IPS DF 4.7 (cell line): ENCODE data around the gene CRYBB2.
"Not testable (repeated sequence)": the region's sequence is repeated elsewhere in the genome, so short reads cannot be mapped to it uniquely, and the experiment has no call there.

Source experiments
- DNase-seq: peaks from one replicate; pipeline ENCODE4 v3.0.0-alpha.2; 2013; ENCODE audit warnings: low spot score; ENCODE audit errors: extremely low read depth

The CRYBB2 gene

DNA sequence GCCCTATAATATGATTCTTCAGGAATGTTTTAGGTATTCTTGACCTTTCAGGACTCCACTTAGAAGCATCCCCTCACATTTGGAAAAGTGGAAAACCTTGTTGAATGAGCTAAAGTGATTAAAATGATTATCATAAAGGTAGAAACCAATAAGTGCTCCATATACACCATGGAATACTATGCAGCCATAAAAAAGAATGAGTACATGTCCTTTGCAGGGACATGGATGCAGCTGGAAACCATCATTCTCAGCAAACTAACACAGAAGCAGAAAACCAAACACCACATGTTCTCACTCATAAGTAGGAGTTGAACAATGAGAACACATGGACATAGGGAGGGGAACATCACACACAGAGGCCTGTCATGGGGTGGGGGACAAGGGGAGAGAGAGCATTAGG lies 14.3 kb downstream of the CRYBB2 start:
- not testable (repeated sequence) for DNase-seq

DNA sequence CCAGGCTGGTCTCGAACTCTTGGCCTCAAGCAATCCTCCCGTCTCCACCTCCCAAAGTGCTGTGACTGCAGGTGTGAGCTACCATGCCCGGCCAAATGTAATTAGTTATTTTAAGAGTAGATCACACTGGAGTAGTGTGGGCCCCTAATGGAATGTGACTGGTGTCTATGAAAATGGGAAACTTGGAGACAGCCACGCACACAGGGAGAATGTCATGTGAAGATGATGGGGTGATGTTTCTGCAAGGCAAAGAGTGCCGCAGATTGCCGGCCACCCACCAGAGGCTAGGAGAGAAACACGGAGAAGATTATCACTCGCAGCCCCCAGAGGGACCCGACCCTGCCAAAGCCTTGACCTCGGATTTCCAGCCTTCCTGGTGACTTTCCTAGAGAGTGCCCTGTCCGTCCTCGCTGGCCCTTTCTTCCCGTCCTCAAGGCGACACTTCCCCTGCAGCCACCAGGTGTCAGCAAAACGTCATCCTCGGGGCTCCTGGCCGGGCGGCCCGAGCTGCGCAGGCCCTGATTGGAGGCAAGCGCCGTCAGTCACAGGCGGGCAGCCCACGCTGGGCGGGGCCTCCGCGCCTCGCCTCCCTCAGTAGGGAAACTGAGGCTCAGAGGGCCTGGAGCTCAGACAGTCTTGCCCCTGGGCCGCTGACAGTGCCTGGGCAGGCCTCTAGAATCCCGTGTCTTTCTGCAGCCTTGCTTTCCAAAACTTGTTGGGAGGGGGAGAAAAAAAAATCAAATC lies 16.3 kb downstream of the CRYBB2 start:
- peak; percentile 74 for DNase-seq

DNA sequence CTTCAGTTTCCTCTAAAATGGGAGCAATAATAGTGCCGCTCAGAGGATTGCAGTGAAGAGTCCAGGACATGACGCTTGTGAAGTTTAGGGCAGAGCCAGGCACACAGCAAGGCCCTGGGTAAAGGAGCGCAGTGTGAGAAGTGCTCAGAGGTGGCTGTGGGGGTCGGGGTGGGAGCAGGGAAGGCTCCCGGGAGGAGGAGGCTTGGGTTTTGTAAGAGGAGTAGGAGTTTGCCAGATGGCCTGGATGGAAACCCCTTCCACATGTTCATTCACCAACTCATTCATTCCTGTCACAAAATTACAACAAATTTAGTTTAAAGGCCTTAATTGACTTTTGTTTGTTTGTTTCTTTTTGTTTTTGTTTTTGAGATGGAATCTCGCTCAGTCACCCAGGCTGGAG lies 17.0 kb downstream of the CRYBB2 start:
- no peak for DNase-seq

DNA sequence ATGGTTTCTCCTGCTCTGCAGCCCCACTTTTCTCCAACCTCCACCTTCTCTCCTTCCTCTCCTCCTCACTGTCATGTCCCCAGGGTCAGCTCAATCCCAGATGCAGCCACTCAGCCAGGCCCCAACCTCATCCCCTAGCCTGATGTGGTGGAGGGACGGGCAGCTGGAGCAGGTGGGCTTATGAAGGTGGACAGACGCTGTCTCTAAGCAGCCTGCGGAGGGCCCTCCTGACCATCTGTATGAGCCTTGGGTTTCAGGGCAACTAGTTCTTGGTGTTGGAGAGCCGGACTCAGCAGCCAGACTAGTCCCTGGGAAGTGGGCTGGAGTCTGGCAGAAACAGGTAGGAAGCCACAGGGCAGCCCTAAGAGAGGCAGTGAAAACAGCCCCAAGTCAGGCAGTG lies 18.1 kb downstream of the CRYBB2 start:
- no peak for DNase-seq

DNA sequence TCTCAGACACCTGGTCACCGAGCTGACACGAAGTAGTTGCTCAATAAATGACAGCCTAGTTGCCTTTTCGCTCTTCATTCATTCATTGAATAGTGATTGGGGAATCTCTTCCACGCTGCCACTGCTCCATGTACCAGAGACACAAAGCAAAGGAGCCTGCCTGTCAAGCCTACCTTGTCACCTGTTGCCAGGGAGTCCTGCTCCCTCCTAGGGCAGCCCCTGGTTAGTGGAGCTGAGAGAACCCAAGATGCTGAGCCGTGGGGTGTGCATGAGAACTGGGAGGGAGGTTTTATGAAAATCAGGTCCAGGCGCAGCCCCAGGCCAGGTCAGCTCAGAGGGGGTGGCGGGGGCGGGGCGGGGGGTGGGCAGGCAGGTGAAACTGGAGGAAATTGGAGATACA lies 18.6 kb downstream of the CRYBB2 start:
- DNase-seq, result not testable (repeated sequence)

DNA sequence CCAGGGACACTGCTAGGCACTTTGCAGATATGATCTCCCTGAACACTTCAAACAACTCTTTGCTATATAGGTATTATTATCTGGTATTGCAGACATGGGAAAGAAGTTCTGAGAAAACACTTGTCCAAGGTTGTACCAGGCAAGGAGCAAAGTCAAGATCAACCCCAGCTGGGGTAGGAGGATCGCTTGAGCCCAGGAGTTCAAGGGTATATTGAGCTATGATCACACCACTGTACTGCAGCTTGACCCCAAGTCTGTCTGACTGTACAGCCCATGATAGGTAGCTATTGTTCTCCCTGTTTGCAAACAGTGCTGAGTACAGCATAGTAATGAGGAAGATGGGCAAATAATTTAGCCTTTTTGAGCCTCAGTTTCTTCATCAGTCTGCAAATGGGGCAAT lies 35.7 kb downstream of the CRYBB2 start:
- DNase-seq, result not testable (repeated sequence)

DNA sequence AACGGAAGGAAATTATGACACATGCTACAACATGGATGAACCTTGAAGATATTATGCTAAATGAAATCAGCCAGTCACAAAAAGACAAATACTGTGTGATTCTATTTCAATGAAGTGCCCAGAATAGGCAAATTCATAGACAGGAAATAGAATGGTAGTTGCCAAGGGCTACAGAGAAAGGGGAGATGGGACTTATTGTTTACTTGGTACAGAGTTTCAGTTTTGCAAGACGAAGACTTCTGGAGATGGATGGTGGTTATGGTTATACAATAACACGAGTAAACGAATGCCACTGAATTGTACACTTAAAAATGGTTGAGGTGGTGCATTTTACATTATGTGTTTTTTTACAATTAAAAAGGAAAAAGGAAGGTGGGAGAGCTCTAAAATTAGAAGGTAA lies 48.1 kb downstream of the CRYBB2 start:
- DNase-seq, result not testable (repeated sequence)

DNA sequence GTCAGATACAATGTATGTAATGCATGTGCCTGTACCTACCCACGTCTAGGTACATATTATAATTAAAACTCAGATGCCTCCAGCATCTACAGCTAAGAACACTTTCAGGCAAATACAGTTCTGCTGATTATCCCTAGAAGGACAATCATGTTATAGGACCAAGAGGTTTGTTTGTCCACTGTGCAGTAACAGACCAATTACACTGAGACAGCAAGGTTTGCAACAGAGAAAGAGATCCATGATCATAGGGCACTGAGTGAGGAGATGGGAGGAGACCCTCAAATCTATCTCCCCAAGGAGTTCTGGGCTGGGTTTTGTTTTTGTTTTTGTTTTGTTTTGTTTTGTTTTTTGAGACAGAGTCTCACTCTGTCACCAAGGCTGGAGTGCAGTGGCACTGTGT lies 49.5 kb downstream of the CRYBB2 start:
- not testable (repeated sequence) for DNase-seq

DNA sequence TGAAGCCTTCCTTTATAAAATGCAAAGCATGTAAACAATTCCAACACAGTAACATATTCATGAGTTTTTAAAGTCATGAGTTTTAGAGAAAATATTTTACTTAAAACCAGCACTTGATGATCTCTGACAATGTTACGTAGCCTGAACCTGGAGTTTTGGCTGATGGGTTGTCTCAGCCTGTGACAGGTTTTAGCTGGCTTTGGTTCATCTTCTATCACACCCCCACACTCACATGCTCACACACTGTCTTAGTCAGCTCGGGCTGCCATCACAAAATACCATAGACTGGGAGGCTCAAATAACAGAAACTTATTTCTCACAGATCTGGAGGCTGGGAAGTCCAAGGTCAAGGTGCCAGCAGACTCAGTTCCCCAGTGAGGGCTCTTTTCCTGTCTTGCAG lies 50.6 kb downstream of the CRYBB2 start:
- DNase-seq, result not testable (repeated sequence)

DNA sequence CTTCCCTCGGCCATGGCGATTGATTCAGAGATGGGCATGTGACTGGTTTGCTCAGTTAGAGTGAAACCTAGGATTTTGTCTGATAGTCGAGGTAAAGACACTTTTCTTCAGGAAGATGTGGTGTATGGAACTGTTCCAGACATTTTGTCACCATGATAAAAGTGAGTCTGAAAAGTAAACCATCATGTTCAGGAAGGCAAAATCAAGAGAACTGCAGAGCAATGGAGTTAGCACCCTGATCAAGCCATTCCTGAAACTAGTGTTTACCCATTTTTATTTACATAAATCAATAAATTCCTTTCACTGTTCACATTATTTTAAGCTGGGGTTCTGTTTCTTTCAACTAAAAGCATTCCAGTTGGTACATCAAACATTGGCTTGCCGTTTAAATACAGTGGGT lies 53.8 kb downstream of the CRYBB2 start:
- DNase-seq, result not testable (repeated sequence)

DNA sequence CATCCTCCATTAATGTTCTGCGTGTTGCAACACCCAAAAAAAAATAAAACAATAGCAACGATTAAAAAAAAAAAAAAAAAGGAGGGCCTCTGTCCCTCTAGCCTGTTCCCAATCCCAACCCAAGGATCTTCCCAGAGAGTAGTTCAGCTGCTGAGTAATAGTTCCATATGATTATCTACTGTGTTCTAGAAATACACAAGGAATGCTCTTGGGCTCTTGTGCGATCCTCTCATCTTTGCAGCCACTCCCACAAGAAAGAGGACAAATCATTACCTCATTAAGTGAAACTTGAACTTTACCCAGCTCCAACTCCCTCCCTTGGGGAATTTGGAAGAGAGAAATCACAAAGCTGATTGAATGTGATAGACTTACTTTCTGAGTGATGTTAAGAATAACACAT lies 54.5 kb downstream of the CRYBB2 start:
- DNase-seq, result not testable (repeated sequence)

DNA sequence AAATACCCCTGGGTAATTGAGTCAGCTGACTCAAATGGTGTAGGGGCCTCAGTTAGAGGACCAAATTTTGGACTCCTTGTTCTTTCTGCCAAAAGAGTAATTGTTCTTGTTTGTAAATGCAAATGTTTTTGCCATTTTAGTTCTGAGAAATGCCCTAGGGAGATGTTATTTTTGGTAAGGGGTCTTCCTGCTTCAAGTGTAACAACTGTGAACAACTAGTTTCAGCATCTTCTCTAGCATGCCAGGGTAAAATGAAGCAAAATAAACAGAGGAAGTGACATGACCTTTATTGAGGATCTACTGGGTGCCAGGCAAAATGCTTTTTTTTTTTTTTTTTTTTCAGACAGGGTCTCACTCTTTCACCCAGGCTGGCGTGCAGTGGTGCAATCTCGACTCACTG lies 60.7 kb downstream of the CRYBB2 start:
- not testable (repeated sequence) for DNase-seq
